Cardiac septum (tissue), 1 donor: ENCODE data around the gene MED10. TPM values are rescaled to one million over a fixed set of nuclear protein-coding genes. Genes with fewer than 3 reads are reported as not detected.
"Not testable (repeated sequence)": the region's sequence is repeated elsewhere in the genome, so short reads cannot be mapped to it uniquely, and the experiment has no call there.

Experiments
- DNase-seq: peaks from one replicate; pipeline ENCODE4 v3.0.0-alpha.2; 2020; ENCODE audit warnings: low spot score
- intact Hi-C: fragments of 100-400 bp; cut with DNase I; formaldehyde crosslinking; loops from one replicate; pipeline ENCODE4 v1.14.0; 2022
- total RNA-seq: library from RNA; stranded (reverse); fragmentation: NEBNext Ultra II Directional; extraction: Animal tissue kit (Norgen Biotek cat#: 25700); gene quantifications from one replicate; pipeline ENCODE4 v1.2.1, GENCODE V29; 2021
- donor health status: DM: no; HTN: no; CAD: no.

The MED10 gene
- total RNA-seq, 1 donor from 2014 or later: 27.6 TPM

GRCh38 chr5:6379246-6379645 is 899 bp upstream of the MED10 start:
- intact Hi-C loops: loop anchor here (5.0 to 10.0 kb wide), 3 partner anchors 67 to 366 kb away; partner anchors contain the start of gene UBE2QL1
- DNase-seq: no peak

GRCh38 chr5:6378766-6379103 is 388 bp upstream of the MED10 start:
- DNase-seq: no peak
- intact Hi-C loops: loop anchor here (5.0 to 10.0 kb wide), 3 partner anchors 66 to 366 kb away; partner anchors contain the start of gene UBE2QL1

- intact Hi-C loops: loop anchor here (5.0 to 10.0 kb wide), 3 partner anchors 65 to 367 kb away; partner anchors contain the start of gene UBE2QL1
Observed at GRCh38 chr5:6377582-6377904, 804 bp downstream of the MED10 start.

GRCh38 chr5:6376974-6377520 is 1.3 kb downstream of the MED10 start:
- intact Hi-C loops: loop anchor here (5.0 to 10.0 kb wide), 3 partner anchors 65 to 368 kb away; partner anchors contain the start of gene UBE2QL1
- no peak for DNase-seq

More at GRCh38 chr5:6377582-6377904, 804 bp downstream of the MED10 start:
- no peak for DNase-seq

- DNase-seq: no peak
- intact Hi-C loops: loop anchor here (10.0 kb wide), 1 partner anchor 372 kb away; no protein-coding TSS in a partner anchor
Observed at GRCh38 chr5:6373081-6373846, 5.1 kb downstream of the MED10 start.

- intact Hi-C loops: loop anchor here (10.0 kb wide), 1 partner anchor 372 kb away; no protein-coding TSS in a partner anchor
- no peak for DNase-seq
Observed at GRCh38 chr5:6372251-6373080, 5.9 kb downstream of the MED10 start.

GRCh38 chr5:6371079-6371810 is 7.1 kb downstream of the MED10 start:
- intact Hi-C loops: loop anchor here (10.0 kb wide), 1 partner anchor 374 kb away; no protein-coding TSS in a partner anchor
- no peak for DNase-seq

GRCh38 chr5:6370580-6370979 is 7.8 kb downstream of the MED10 start:
- DNase-seq: no peak
- intact Hi-C loops: loop anchor here (10.0 kb wide), 1 partner anchor 374 kb away; no protein-coding TSS in a partner anchor

GRCh38 chr5:6365977-6366590 is 12.3 kb downstream of the MED10 start:
- intact Hi-C loops: no loop called here
- no peak for DNase-seq

- intact Hi-C loops: no loop called here
- DNase-seq: no peak
Observed at GRCh38 chr5:6365142-6365976, 13.0 kb downstream of the MED10 start.

- intact Hi-C loops, DNase-seq: not testable (repeated sequence)
Observed at GRCh38 chr5:6363454-6364011, 14.8 kb downstream of the MED10 start.

- intact Hi-C loops: no loop called here
- DNase-seq: peak; percentile 54
Observed at GRCh38 chr5:6362846-6363245, 15.5 kb downstream of the MED10 start.

GRCh38 chr5:6361101-6361500 is 17.2 kb downstream of the MED10 start:
- intact Hi-C loops: no loop called here
- peak; percentile 17 for DNase-seq

GRCh38 chr5:6360323-6361072 is 17.8 kb downstream of the MED10 start:
- DNase-seq: peak; percentile 58
- intact Hi-C loops: no loop called here

GRCh38 chr5:6359555-6360322 is 18.6 kb downstream of the MED10 start:
- intact Hi-C loops: no loop called here
- peak; percentile 36 for DNase-seq

GRCh38 chr5:6358434-6358820 is 19.9 kb downstream of the MED10 start:
- DNase-seq: peak; percentile 61
- intact Hi-C loops: no loop called here
